ENCODE results near the gene ZNF300.
"Not testable (repeated sequence)": the region's sequence is repeated elsewhere in the genome, so short reads cannot be mapped to it uniquely, and the experiment has no call there.

The ZNF300 gene

DNA sequence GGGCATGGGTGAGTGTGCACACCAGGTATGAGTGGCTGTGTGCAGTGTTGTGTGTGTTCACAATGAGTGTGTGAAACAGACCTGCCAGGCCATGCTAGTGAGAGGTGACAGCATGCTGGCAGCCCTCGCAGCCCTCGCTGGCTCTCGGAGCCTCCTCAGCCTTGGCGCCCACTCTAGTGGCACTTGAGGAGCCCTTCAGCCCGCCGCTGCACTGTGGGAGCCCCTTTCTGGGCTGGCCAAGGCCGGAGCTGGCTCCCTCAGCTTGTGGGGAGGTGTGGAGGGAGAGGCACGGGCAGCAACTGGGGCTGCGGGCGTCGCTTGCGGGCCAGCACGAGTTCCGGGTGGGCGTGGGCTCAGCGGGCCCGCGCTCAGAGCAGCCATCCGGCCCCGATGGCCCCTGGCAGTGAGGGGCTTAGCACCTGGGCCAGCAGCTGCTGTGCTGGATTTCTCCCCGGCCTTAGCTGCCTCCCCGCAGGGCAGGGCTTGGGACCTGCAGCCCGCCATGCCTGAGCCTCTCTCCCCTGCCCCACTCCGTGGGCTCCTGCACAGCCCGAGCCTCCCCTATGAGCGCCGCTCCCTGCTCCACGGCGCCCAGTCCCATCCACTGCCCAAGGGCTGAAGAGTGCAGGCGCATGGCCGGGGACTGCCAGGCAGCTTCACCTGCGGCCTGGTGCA lies 59.5 kb downstream of the ZNF300 start:
- DNase-seq = not testable (repeated sequence)
